H1 (cell line): ENCODE results near the gene SNURF. TPM values are rescaled to one million over a fixed set of nuclear protein-coding genes. Genes with fewer than 3 reads are reported as not detected.

Source experiments
- CTCF ChIA-PET: fragments of 300-600 bp; sonication (Branson Sonifier 250); formaldehyde crosslinking; loops from one replicate; lab custom pipeline; 2021; ENCODE audit not compliant: partially characterized antibody; lab: Charles Lee
- POLR2A ChIA-PET: fragments of 300-600 bp; sonication (Branson Sonifier 250); formaldehyde crosslinking; loops from one replicate; lab custom pipeline; 2021; ENCODE audit warnings: inconsistent platforms; ENCODE audit not compliant: partially characterized antibody; lab: Charles Lee
- DNase-seq, 2 experiments: peaks; one replicate each; pipeline versions ENCODE4 v3.0.0 to v3.0.0-alpha.2; 2010 to 2022; ENCODE audit warnings: low spot score in 2 of 2, low read depth in 1 of 2, mixed read lengths in 1 of 2
- FAIRE-seq: peaks from 2 replicates; lab custom pipeline; 2011; peaks lifted over from hg19 to GRCh38; lab: Jason Lieb, UNC
- H2AFZ ChIP-seq: 2 replicates; pipeline ENCODE4 v1.8.1; 2012; ENCODE audit warnings: low read length, inconsistent platforms
- H2AK5ac ChIP-seq: 2 replicates; pipeline ENCODE4 v1.6.1; 2013; ENCODE audit warnings: low read depth, low read length
- H2BK120ac ChIP-seq: replicated peaks from 2 replicates; pipeline ENCODE3; 2013; ENCODE audit warnings: low read depth, low read length, inconsistent platforms
- H2BK12ac ChIP-seq: 2 replicates; pipeline ENCODE4 v1.6.1; 2013; ENCODE audit warnings: low read depth, low read length
- H2BK15ac ChIP-seq: 2 replicates; pipeline ENCODE4 v1.6.1; 2013; ENCODE audit warnings: low read length
- H2BK20ac ChIP-seq: 2 replicates; pipeline ENCODE4 v1.6.1; 2013; ENCODE audit warnings: low read length
- H2BK5ac ChIP-seq: 2 replicates; pipeline ENCODE4 v1.6.1; 2013; ENCODE audit warnings: low read depth, low read length
- H3K14ac ChIP-seq: 2 replicates; pipeline ENCODE4 v1.6.1; 2013; ENCODE audit warnings: inconsistent platforms; ENCODE audit not compliant: insufficient read length
- H3K18ac ChIP-seq: 2 replicates; pipeline ENCODE4 v1.6.1; 2013; ENCODE audit warnings: low read length; ENCODE audit errors: extremely low read depth
- H3K23ac ChIP-seq: 2 replicates; pipeline ENCODE4 v1.6.1; 2013; ENCODE audit warnings: inconsistent platforms; ENCODE audit not compliant: insufficient read length
- H3K23me2 ChIP-seq: 2 replicates; pipeline ENCODE4 v1.6.1; 2013; ENCODE audit warnings: low read depth, low read length
- H3K27ac ChIP-seq: 2 replicates; pipeline ENCODE4 v1.6.1; 2011; ENCODE audit warnings: low read depth, low read length, inconsistent platforms
- H3K27me3 ChIP-seq, 4 experiments: replicated peaks in 1 of 4; 1 replicate in 1 of 4; 2 replicates in 3 of 4; pipeline versions ENCODE4 v1.6.1 to v1.8.1; 2011 to 2013; ENCODE audit warnings: low read length in 3 of 4, mild to moderate bottlenecking in 3 of 4, inconsistent platforms in 2 of 4, mixed read lengths in 2 of 4, moderate library complexity in 1 of 4; ENCODE audit not compliant: control insufficient read depth in 3 of 4, insufficient read depth in 3 of 4; ENCODE audit errors: extremely low read depth in 1 of 4
- H3K36me3 ChIP-seq, 4 experiments: 2 replicates each; pipeline versions ENCODE4 v1.6.1 to v1.8.1; 2011 to 2013; ENCODE audit warnings: mild to moderate bottlenecking in 4 of 4, low read length in 3 of 4, moderate library complexity in 2 of 4, control low read depth in 1 of 4, inconsistent platforms in 1 of 4; ENCODE audit not compliant: insufficient read depth in 4 of 4, control insufficient read depth in 2 of 4
- H3K4ac ChIP-seq: replicated peaks from 2 replicates; pipeline ENCODE3; 2013; ENCODE audit warnings: low read length, low read depth, mixed read lengths, inconsistent platforms; ENCODE audit not compliant: insufficient read length
- H3K4me1 ChIP-seq, 4 experiments: replicated peaks in 1 of 4; 1 replicate in 1 of 4; 2 replicates in 3 of 4; pipeline versions ENCODE4 v1.6.1 to v1.8.1; 2011 to 2013; ENCODE audit warnings: low read length in 3 of 4, inconsistent platforms in 2 of 4, mixed read lengths in 1 of 4; ENCODE audit not compliant: insufficient read depth in 4 of 4, control insufficient read depth in 3 of 4
- H3K4me2 ChIP-seq, 2 experiments: 2 replicates each; pipeline versions ENCODE4 v1.6.1 to v1.8.1; 2011 to 2013; ENCODE audit warnings: low read depth in 2 of 2, low read length in 2 of 2, control low read depth in 1 of 2, inconsistent platforms in 1 of 2, mild to moderate bottlenecking in 1 of 2; ENCODE audit not compliant: insufficient read depth in 1 of 2
- H3K4me3 ChIP-seq, 4 experiments: fragments of 200-600, 300-600 bp in 1 of 4; sonication (generic), shearing (Covaris generic), sonication (Bioruptor Twin) in 1 of 4; 2 replicates each; pipeline versions ENCODE4 v1.5.1 to v1.8.1; 2011 to 2016; ENCODE audit warnings: low read length in 4 of 4, low read depth in 3 of 4, control low read depth in 2 of 4, inconsistent platforms in 2 of 4, mild to moderate bottlenecking in 2 of 4, mixed read lengths in 1 of 4, moderate library complexity in 1 of 4; ENCODE audit not compliant: insufficient read depth in 2 of 4; ENCODE audit errors: extremely low read depth in 1 of 4
- H3K56ac ChIP-seq: replicated peaks from 2 replicates; pipeline ENCODE3; 2013; ENCODE audit warnings: low read depth, mild to moderate bottlenecking, mixed read lengths, low read length, inconsistent platforms; ENCODE audit not compliant: insufficient read length
- H3K79me1 ChIP-seq: 2 replicates; pipeline ENCODE4 v1.6.1; 2013; ENCODE audit warnings: low read depth, low read length, control low read depth
- H3K79me2 ChIP-seq, 2 experiments: 2 replicates each; pipeline versions ENCODE4 v1.6.1 to v1.8.1; 2012 to 2013; ENCODE audit warnings: low read length in 2 of 2, mild to moderate bottlenecking in 2 of 2, inconsistent platforms in 1 of 2; ENCODE audit not compliant: insufficient read depth in 2 of 2, control insufficient read depth in 1 of 2
- H3K9ac ChIP-seq, 4 experiments: replicated peaks in 1 of 4; 1 replicate in 1 of 4; 2 replicates in 3 of 4; pipeline versions ENCODE4 v1.6.1 to v1.8.1; 2011 to 2013; ENCODE audit warnings: low read depth in 3 of 4, low read length in 3 of 4, control low read depth in 2 of 4, mild to moderate bottlenecking in 2 of 4, moderate library complexity in 2 of 4, inconsistent platforms in 1 of 4; ENCODE audit errors: extremely low read depth in 1 of 4
- H3K9me3 ChIP-seq, 2 experiments: 2 replicates each; pipeline versions ENCODE4 v1.6.1 to v1.8.1; 2012 to 2013; ENCODE audit warnings: mild to moderate bottlenecking in 2 of 2, moderate library complexity in 2 of 2, control low read depth in 1 of 2, inconsistent platforms in 1 of 2, low read depth in 1 of 2, low read length in 1 of 2, mixed read lengths in 1 of 2; ENCODE audit not compliant: insufficient read depth in 2 of 2
- H4K20me1 ChIP-seq, 2 experiments: replicated peaks in 1 of 2; 2 replicates each; pipeline versions ENCODE3 to v1.8.1; 2011 to 2013; ENCODE audit warnings: inconsistent platforms in 2 of 2, low read length in 2 of 2, mild to moderate bottlenecking in 1 of 2; ENCODE audit not compliant: insufficient read depth in 2 of 2, control insufficient read depth in 1 of 2
- H4K5ac ChIP-seq: 2 replicates; pipeline ENCODE4 v1.6.1; 2013; ENCODE audit warnings: low read length, low read depth, mixed read lengths, inconsistent platforms; ENCODE audit not compliant: insufficient read length
- H4K8ac ChIP-seq: 2 replicates; pipeline ENCODE4 v1.8.0; 2013; ENCODE audit warnings: mild to moderate bottlenecking, moderate library complexity, low read length, inconsistent platforms; ENCODE audit not compliant: insufficient read depth; ENCODE audit errors: extremely low read depth
- H4K91ac ChIP-seq: replicated peaks from 2 replicates; pipeline ENCODE3; 2013; ENCODE audit warnings: low read length, mixed read lengths, inconsistent platforms; ENCODE audit not compliant: insufficient read length
- ATF3 ChIP-seq: IDR thresholded peaks from 2 replicates; pipeline ENCODE4 v1.6.1; 2011; ENCODE audit warnings: low read depth, mild to moderate bottlenecking, low read length; ENCODE audit not compliant: insufficient read depth
- BACH1 ChIP-seq: IDR thresholded peaks from 2 replicates; pipeline ENCODE4 v1.6.1; 2012; ENCODE audit warnings: low read length, improper control_type of control experiment
- BCL11A ChIP-seq, 2 experiments: IDR thresholded peaks; one replicate each; pipeline ENCODE4 v1.6.1; 2011; ENCODE audit warnings: low read depth in 2 of 2, low read length in 2 of 2, mild to moderate bottlenecking in 2 of 2
- CREB1 ChIP-seq: IDR thresholded peaks from 2 replicates; pipeline ENCODE4 v1.6.1; 2012; ENCODE audit warnings: inconsistent platforms
- CTCF ChIP-seq, 3 experiments: IDR thresholded peaks; 1 replicate in 2 of 3; 2 replicates in 1 of 3; pipeline versions ENCODE4 v1.5.1 to v1.6.1; 2011; ENCODE audit warnings: low read length in 3 of 3, mild to moderate bottlenecking in 3 of 3, inconsistent platforms in 2 of 3, low read depth in 1 of 3, moderate library complexity in 1 of 3; ENCODE audit not compliant: insufficient read depth in 1 of 3; ENCODE audit errors: control extremely low read depth in 1 of 3
- GTF2F1 ChIP-seq: IDR thresholded peaks from 2 replicates; pipeline ENCODE4 v1.6.1; 2012; ENCODE audit warnings: low read depth, low read length, improper control_type of control experiment, borderline replicate concordance
- KDM4A ChIP-seq: IDR thresholded peaks from one replicate; pipeline ENCODE4 v1.7.1; 2012; ENCODE audit warnings: low read depth, mild to moderate bottlenecking, moderate library complexity, low read length, inconsistent platforms; ENCODE audit not compliant: severe bottlenecking
- POLR2AphosphoS5 ChIP-seq: IDR thresholded peaks from 2 replicates; pipeline ENCODE4 v1.6.1; 2011; ENCODE audit warnings: low read depth, low read length
- SIX5 ChIP-seq: IDR thresholded peaks from 2 replicates; pipeline ENCODE4 v1.6.1; 2011; ENCODE audit warnings: mild to moderate bottlenecking, low read depth, low read length
- TBP ChIP-seq: IDR thresholded peaks from 2 replicates; pipeline ENCODE4 v1.6.1; 2011; ENCODE audit warnings: low read depth, low read length, improper control_type of control experiment
- WGBS, 2 experiments: shearing (Covaris generic) in 1 of 2; methylation state at CpG; one replicate each; pipeline versions ENCODE4 v1.1.6 to v1.1.7; 2013 to 2015; ENCODE audit warnings: low lambda C conversion rate in 2 of 2, mixed read lengths in 2 of 2, inconsistent platforms in 1 of 2, low coverage in 1 of 2, missing lambda C conversion rate in 1 of 2; ENCODE audit not compliant: insufficient replicate concordance in 2 of 2, insufficient coverage in 1 of 2, insufficient read length in 1 of 2; ENCODE audit errors: extremely low coverage in 1 of 2, missing lambda C conversion rate in 1 of 2; 5-methylcytosine and 5-hydroxymethylcytosine counted together
- polyA plus RNA-seq, 7 experiments: library from polyadenylated mRNA; depleted of rRNA in 3 of 7; stranded (reverse) in 5 of 7; unstranded in 2 of 7; fragments of >200 nt in 5 of 7; fragments of 200-250 nt in 2 of 7; gene quantifications; 1 replicate in 5 of 7; 2 replicates in 1 of 7; 4 replicates in 1 of 7; pipeline versions ENCODE4 v1.2.1 to v1.2.3, GENCODE V29; 2011 to 2013; ENCODE audit warnings: missing spikeins in 2 of 7, mixed read lengths in 2 of 7
- total RNA-seq: library from RNA; stranded (reverse); fragmentation: NEBNext Ultra II Directional; extraction: Animal tissue kit (Norgen Biotek cat#: 25700); gene quantifications from 2 replicates; pipeline ENCODE4 v1.2.1, GENCODE V29; 2021

Gene SNURF
- total and polyA plus RNA-seq, 2 of the 8 experiments (the other 6 are each of a cell fraction or from before 2014, with no cell fraction given) = 9.9 to 76.5 TPM

GRCh38 chr15:24916305-24917009 is 38.3 kb upstream of the SNURF start:
- WGBS, 2 experiments = 90 to 100% methylated on average over 3 to 8 of the region's 8 CpGs
- Histone ChIP-seq H3K27ac (no peak overlapping the region), H3K4me3 (no peak overlapping the region), H4K20me1 (no peaks in the 10 kb centered on the region), H2AK5ac (no peak overlapping the region), H3K18ac (no peak overlapping the region), H4K8ac (no peak overlapping the region), H3K36me3 (no peaks in the 10 kb centered on the region; a peak in 1 of 8 replicates), H2AFZ (no peak overlapping the region), H4K91ac (no peak overlapping the region), H4K5ac (no peak overlapping the region), H3K9me3 (peaks cover 2 to 18% of the 10 kb centered on the region in 2 experiments; a peak in 3 of 4 replicates), H2BK5ac (no peak overlapping the region), H3K4me1 (peaks cover 0 to 17% (median 8%) of the 10 kb centered on the region in 4 experiments; a peak in 6 of 7 replicates), H3K79me1 (no peaks in the 10 kb centered on the region), H3K4me2 (no peak overlapping the region), H3K23ac (no peak overlapping the region), H2BK120ac (no peak overlapping the region), H3K14ac (no peak overlapping the region), H3K4ac (no peak overlapping the region), H3K56ac (no peak overlapping the region), H2BK12ac (no peak overlapping the region), H2BK15ac (no peak overlapping the region), H3K27me3 (no peaks in the 10 kb centered on the region), H2BK20ac (peak overlapping the region; percentile 61; the same call in 1 of the 2 replicates), H3K79me2 (peaks cover 0 to 3% of the 10 kb centered on the region in 2 experiments; a peak in 1 of 4 replicates), H3K9ac (no peak overlapping the region), H3K23me2 (peaks cover 2% of the 10 kb centered on the region; the same call in 1 of the 2 replicates)
- POLR2A ChIA-PET = interaction anchor here (0.6 to 2.1 kb wide), 5 partner anchors 8 to 389 kb away, joined by 4 to 5 read pairs (median 4); partner anchors contain the start of genes SNRPN and SNURF
- FAIRE-seq = no peak
- DNase-seq = no peak
- CTCF ChIA-PET = interaction anchor here (1.7 kb wide), 1 partner anchor 12 kb away, joined by 4 read pairs; no protein-coding TSS in a partner anchor
- TF ChIP-seq POLR2AphosphoS5 (no peak), CREB1 (no peak), SIX5 (no peak), BACH1 (no peak), ATF3 (no peak), CTCF (IDR thresholded peaks at IDR 0.05; ENCODE audit: control extremely low read depth in 1 of 3, insufficient read depth in 1 of 3, low read depth in 1 of 3, low read length in 3 of 3) (no peak), TBP (no peak), GTF2F1 (no peak), KDM4A (no peak), BCL11A (IDR thresholded peaks at IDR 0.05; ENCODE audit: low read depth in 2 of 2, low read length in 2 of 2) (no peak)
